Upper lobe of left lung (tissue), 6 donors: ENCODE results near the gene SCG2. TPM values are rescaled to one million over a fixed set of nuclear protein-coding genes. Genes with fewer than 3 reads are reported as not detected.

Experiments used
- ATAC-seq, 2 donors: fragments of 200-7000 bp; cut with Tn5 transposase; one replicate each; pipeline ENCODE4 v1.9.1; 2022; ENCODE audit warnings: mild to moderate bottlenecking in 2 of 2, moderate library complexity in 2 of 2; ENCODE audit not compliant: low FRiP score in 2 of 2
- DNase-seq, 2 donors: peaks; one replicate each; pipeline ENCODE4 v3.0.0-alpha.2; 2019 to 2020
- H3K27ac ChIP-seq, 4 donors: fragments of 200-600 bp; sonication (generic); one replicate each; pipeline ENCODE4 v1.5.1; 2016 to 2019
- H3K27me3 ChIP-seq, 4 donors: fragments of 200-600 bp; sonication (generic); one replicate each; pipeline ENCODE4 v1.5.1; 2017 to 2019
- H3K36me3 ChIP-seq, 4 donors: fragments of 200-600 bp; sonication (generic); one replicate each; pipeline ENCODE4 v1.5.1; 2016 to 2019
- H3K4me1 ChIP-seq, 4 donors: fragments of 200-600 bp; sonication (generic); one replicate each; pipeline ENCODE4 v1.5.1; 2018 to 2019
- H3K4me3 ChIP-seq, 4 donors: fragments of 200-600 bp; sonication (generic); one replicate each; pipeline ENCODE4 v1.5.1; 2017 to 2019; ENCODE audit warnings: mild to moderate bottlenecking in 2 of 4, moderate library complexity in 1 of 4
- H3K9me3 ChIP-seq, 4 donors: fragments of 200-600 bp; sonication (generic); one replicate each; pipeline ENCODE4 v1.5.1; 2018 to 2019
- CTCF ChIP-seq, 6 experiments: fragments of 450-650 bp in 4 of 6; fragments of 200-600 bp in 2 of 6; sonication (generic) in 2 of 6; IDR thresholded peaks; one replicate each; pipeline ENCODE4 v1.5.1; 2016 to 2019; ENCODE audit warnings: antibody characterized with exemption in 6 of 6
- EP300 ChIP-seq, 4 donors: sonication (generic); formaldehyde crosslinking; IDR thresholded peaks; one replicate each; pipeline ENCODE4 v1.5.1; 2017; ENCODE audit warnings: antibody characterized with exemption in 4 of 4, control low read depth in 2 of 4
- POLR2A ChIP-seq, 4 donors: fragments of 450-650 bp; IDR thresholded peaks; one replicate each; pipeline ENCODE4 v1.5.1; 2016 to 2017; ENCODE audit warnings: antibody characterized with exemption in 4 of 4, mild to moderate bottlenecking in 2 of 4
- POLR2AphosphoS5 ChIP-seq, 2 donors: sonication (generic); formaldehyde crosslinking; IDR thresholded peaks; one replicate each; pipeline ENCODE4 v1.5.1; 2017; ENCODE audit warnings: antibody characterized with exemption in 2 of 2
- WGBS, 2 donors: methylation state at CpG; one replicate each; pipeline ENCODE4 v1.1.5; 2017 to 2018; 5-methylcytosine and 5-hydroxymethylcytosine counted together
- total RNA-seq, 6 donors: library from RNA; depleted of rRNA in 4 of 6; stranded (reverse); fragments of >200 nt in 4 of 6; gene quantifications; one replicate each; pipeline versions ENCODE4 v1.1.0 to v1.2.1, GENCODE V29; 2016 to 2021
- donor health status: DM: no; HTN: no; CAD: no; lungs with moderate emphysema.
- donor health status: DM: no; HTN: yes; CAD: no; lungs with severe emphysema.

Gene SCG2
- total RNA-seq, 6 donors from 2014 or later: 0.15 to 0.79 (median 0.44) TPM; not detected in 1

GRCh38 chr2:223560749-223561435, 41.3 kb downstream of the SCG2 start:
- DNase-seq: no peak

GRCh38 chr2:223558970-223559369, 43.2 kb downstream of the SCG2 start:
- WGBS, 2 donors: 16 to 54% methylated on average over 1 of the region's 1 CpG
- Histone ChIP-seq H3K27me3 (no peaks in the 10 kb centered on the region), H3K36me3 (no peaks in the 10 kb centered on the region), H3K27ac (no peak overlapping the region), H3K9me3 (no peaks in the 10 kb centered on the region), H3K4me3 (no peak overlapping the region), H3K4me1 (no peaks in the 10 kb centered on the region)
- no peak for DNase-seq
- no peak for ATAC-seq
- no peak for TF ChIP-seq CTCF (IDR thresholded peaks at IDR 0.05)
- TF ChIP-seq POLR2A (IDR thresholded peaks at IDR 0.05): no peak
- TF ChIP-seq POLR2AphosphoS5 (IDR thresholded peaks at IDR 0.05): no peak
- TF ChIP-seq EP300 (IDR thresholded peaks at IDR 0.05): no peak

More at GRCh38 chr2:223560749-223561435, 41.3 kb downstream of the SCG2 start:
- Histone ChIP-seq H3K9me3 (no peaks in the 10 kb centered on the region), H3K27me3 (no peaks in the 10 kb centered on the region), H3K4me3 (no peak overlapping the region), H3K27ac (no peak overlapping the region), H3K36me3 (no peaks in the 10 kb centered on the region), H3K4me1 (no peaks in the 10 kb centered on the region)
- no peak for ATAC-seq
- WGBS, 2 donors: 77 to 80% methylated on average over 7 of the region's 7 CpGs
- no peak for TF ChIP-seq EP300 (IDR thresholded peaks at IDR 0.05)

- Histone ChIP-seq H3K4me1 (no peaks in the 10 kb centered on the region), H3K27ac (no peak overlapping the region)
- no peak for TF ChIP-seq EP300 (IDR thresholded peaks at IDR 0.05)
- TF ChIP-seq CTCF (IDR thresholded peaks at IDR 0.05): no peak
- TF ChIP-seq POLR2A (IDR thresholded peaks at IDR 0.05): no peak
- TF ChIP-seq POLR2AphosphoS5 (IDR thresholded peaks at IDR 0.05): no peak
Observed at GRCh38 chr2:223554923-223555322, 47.2 kb downstream of the SCG2 start.

GRCh38 chr2:223549215-223549614, 52.9 kb downstream of the SCG2 start:
- 78 to 80% methylated on average over 8 of the region's 8 CpGs for WGBS, 2 donors
- H3K36me3 ChIP-seq: no peaks in the 10 kb centered on the region
- TF ChIP-seq POLR2A (IDR thresholded peaks at IDR 0.05) (no peak), CTCF (IDR thresholded peaks at IDR 0.05) (no peak), POLR2AphosphoS5 (IDR thresholded peaks at IDR 0.05) (no peak), EP300 (IDR thresholded peaks at IDR 0.05) (no peak)
- ATAC-seq (peak in 1 of 2 donors; percentile 50), DNase-seq (no peak)
- H3K4me3 ChIP-seq: no peak overlapping the region
- no peaks in the 10 kb centered on the region for H3K9me3 ChIP-seq
- H3K4me1 ChIP-seq: no peaks in the 10 kb centered on the region
- no peak overlapping the region for H3K27ac ChIP-seq
- no peaks in the 10 kb centered on the region for H3K27me3 ChIP-seq

More at GRCh38 chr2:223554923-223555322, 47.2 kb downstream of the SCG2 start:
- 83 to 90% methylated on average over 3 of the region's 3 CpGs for WGBS, 2 donors
- Histone ChIP-seq H3K4me3 (no peak overlapping the region), H3K27me3 (no peaks in the 10 kb centered on the region), H3K36me3 (no peaks in the 10 kb centered on the region), H3K9me3 (no peaks in the 10 kb centered on the region)
- no peak for ATAC-seq
- no peak for DNase-seq

GRCh38 chr2:223548194-223548593, 54.0 kb downstream of the SCG2 start:
- no peaks in the 10 kb centered on the region for H3K9me3 ChIP-seq
- DNase-seq: no peak
- H3K36me3 ChIP-seq: no peaks in the 10 kb centered on the region
- no peaks in the 10 kb centered on the region for H3K4me1 ChIP-seq
- no peak overlapping the region for H3K27ac ChIP-seq
- H3K4me3 ChIP-seq: no peak overlapping the region
- TF ChIP-seq POLR2A (IDR thresholded peaks at IDR 0.05): no peak
- TF ChIP-seq CTCF (IDR thresholded peaks at IDR 0.05): no peak
- TF ChIP-seq POLR2AphosphoS5 (IDR thresholded peaks at IDR 0.05): no peak
- no peak for TF ChIP-seq EP300 (IDR thresholded peaks at IDR 0.05)
- ATAC-seq: no peak
- 69 to 73% methylated on average over 5 of the region's 5 CpGs for WGBS, 2 donors
- H3K27me3 ChIP-seq: no peaks in the 10 kb centered on the region

Other genes starting within 250 kb of the SCG2 start
- 10 to 100 TPM in 4 of 6 donors, 1 to 10 TPM in 2; 2.1 to 23.2 (median 11.5) TPM for gene AP1S3, start 235.2 kb upstream of the SCG2 start, total RNA-seq